Fibroblast of lung (primary cell): ENCODE measurements around the gene ZNRD2. TPM values are rescaled to one million over a fixed set of nuclear protein-coding genes. Genes with fewer than 3 reads are reported as not detected.

Experiments used
- DNase-seq, 2 donors: peaks; one replicate each; pipeline versions ENCODE4 v3.0.0 to v3.0.0-alpha.2; 2010; ENCODE audit warnings: low read depth in 2 of 2
- H2AFZ ChIP-seq: 2 replicates; pipeline ENCODE4 v1.5.1; 2012; ENCODE audit warnings: low read length, control low read depth, inconsistent platforms
- H3K27ac ChIP-seq: 2 replicates; pipeline ENCODE4 v1.5.1; 2011; ENCODE audit warnings: low read length, control low read depth; ENCODE audit not compliant: insufficient read depth
- H3K27me3 ChIP-seq: 2 replicates; pipeline ENCODE4 v1.5.1; 2011; ENCODE audit warnings: mild to moderate bottlenecking, low read length; ENCODE audit not compliant: control insufficient read depth, insufficient read depth
- H3K36me3 ChIP-seq: 2 replicates; pipeline ENCODE4 v1.5.1; 2011; ENCODE audit warnings: low read length; ENCODE audit not compliant: control insufficient read depth, insufficient read depth
- H3K4me1 ChIP-seq: 2 replicates; pipeline ENCODE4 v1.5.1; 2011; ENCODE audit warnings: low read length; ENCODE audit not compliant: control insufficient read depth, insufficient read depth; ENCODE audit errors: extremely low read depth
- H3K4me2 ChIP-seq: 2 replicates; pipeline ENCODE4 v1.5.1; 2011; ENCODE audit warnings: low read length, control low read depth; ENCODE audit not compliant: insufficient read depth; ENCODE audit errors: extremely low read depth
- H3K4me3 ChIP-seq, 4 experiments: fragments of 200-600 bp in 1 of 4; sonication (generic) in 1 of 4; replicated peaks in 1 of 4; 2 replicates each; pipeline ENCODE4 v1.5.1; 2011 to 2016; ENCODE audit warnings: low read length in 4 of 4, low read depth in 3 of 4, mild to moderate bottlenecking in 3 of 4, control low read depth in 2 of 4, inconsistent platforms in 1 of 4, mixed read lengths in 1 of 4; ENCODE audit not compliant: insufficient read depth in 1 of 4; ENCODE audit errors: control extremely low read depth in 1 of 4
- H3K79me2 ChIP-seq: 2 replicates; pipeline ENCODE4 v1.5.1; 2012; ENCODE audit warnings: mild to moderate bottlenecking, low read length, inconsistent platforms; ENCODE audit not compliant: control insufficient read depth, insufficient read depth
- H3K9ac ChIP-seq: 2 replicates; pipeline ENCODE4 v1.5.1; 2011; ENCODE audit warnings: mild to moderate bottlenecking, low read length, control low read depth; ENCODE audit not compliant: insufficient read depth
- H3K9me3 ChIP-seq: 2 replicates; pipeline ENCODE4 v1.5.1; 2012; ENCODE audit warnings: low read depth, low read length; ENCODE audit not compliant: control insufficient read depth, insufficient read depth
- H4K20me1 ChIP-seq: 2 replicates; pipeline ENCODE4 v1.5.1; 2011; ENCODE audit warnings: low read length; ENCODE audit not compliant: control insufficient read depth, insufficient read depth; ENCODE audit errors: extremely low read depth
- CTCF ChIP-seq, 2 donors: IDR thresholded peaks in 1 of 2; conservative IDR thresholded peaks in 1 of 2; 1 replicate in 1 of 2; 2 replicates in 1 of 2; pipeline ENCODE4 v1.5.1; 2011 to 2012; ENCODE audit warnings: low read length in 2 of 2, control low read depth in 1 of 2, inconsistent platforms in 1 of 2, low read depth in 1 of 2, mild to moderate bottlenecking in 1 of 2
- EZH2 ChIP-seq: IDR thresholded peaks from 2 replicates; pipeline ENCODE4 v1.5.1; 2012; ENCODE audit warnings: low read length, control low read depth, mild to moderate bottlenecking; ENCODE audit errors: missing control alignments
- polyA plus RNA-seq, 2 donors: library from polyadenylated mRNA; depleted of rRNA in 1 of 2; stranded (reverse) in 1 of 2; unstranded in 1 of 2; fragments of >200 nt; gene quantifications; 2 replicates each; pipeline ENCODE4 v1.2.1, GENCODE V29; 2011 to 2012; ENCODE audit warnings: missing spikeins in 1 of 2
- total RNA-seq: library from RNA; depleted of rRNA; stranded (reverse); fragments of >200 nt; gene quantifications from 2 replicates; pipeline ENCODE4 v1.2.1, GENCODE V29; 2014

ZNRD2 gene
- total and polyA plus RNA-seq, 2 donors (not counting 1 experiment from before 2014, with no cell fraction given) = 20.8 to 25.8 TPM

- H3K27me3 ChIP-seq = no peaks in the 10 kb centered on the region
- TF ChIP-seq CTCF (conservative IDR thresholded peaks at IDR 0.05 in 1 of 2, IDR thresholded peaks at IDR 0.05 in 1 of 2; ENCODE audit: low read depth in 1 of 2, low read length in 2 of 2) (no peak), EZH2 (no peak)
- no peak overlapping the region for H3K9ac ChIP-seq
- no peak overlapping the region for H2AFZ ChIP-seq
- no peaks in the 10 kb centered on the region for H3K36me3 ChIP-seq
- H3K4me2 ChIP-seq = no peak overlapping the region
- H3K4me3 ChIP-seq = no peak overlapping the region
- H3K4me1 ChIP-seq = peaks cover 43% of the 10 kb centered on the region
- DNase-seq = no peak
- peaks cover 14% of the 10 kb centered on the region for H3K79me2 ChIP-seq
- peak overlapping the region; percentile 56 for H3K27ac ChIP-seq
- no peaks in the 10 kb centered on the region for H3K9me3 ChIP-seq
- H4K20me1 ChIP-seq = no peaks in the 10 kb centered on the region
These were observed 10.7 kb upstream of the ZNRD2 start for GRCh38 chr11:65559535-65559934.

- Histone ChIP-seq H2AFZ (no peak overlapping the region), H3K4me1 (peaks cover 38% of the 10 kb centered on the region), H3K4me2 (peak overlapping the region; percentile 8), H3K79me2 (peaks cover 13% of the 10 kb centered on the region), H4K20me1 (no peaks in the 10 kb centered on the region), H3K9ac (no peak overlapping the region), H3K27me3 (no peaks in the 10 kb centered on the region), H3K27ac (peak overlapping the region; percentile 56), H3K36me3 (no peaks in the 10 kb centered on the region), H3K4me3 (no peak overlapping the region), H3K9me3 (no peaks in the 10 kb centered on the region)
- TF ChIP-seq EZH2 = no peak
- no peak for TF ChIP-seq CTCF (conservative IDR thresholded peaks at IDR 0.05 in 1 of 2, IDR thresholded peaks at IDR 0.05 in 1 of 2; ENCODE audit: low read depth in 1 of 2, low read length in 2 of 2)
- DNase-seq = peak; percentile 38 to 62
These were observed 10.2 kb upstream of the ZNRD2 start for GRCh38 chr11:65559951-65560537.

GRCh38 chr11:65560555-65561418 is 9.5 kb upstream of the ZNRD2 start:
- Histone ChIP-seq H4K20me1 (no peaks in the 10 kb centered on the region), H3K9ac (no peak overlapping the region), H3K79me2 (peaks cover 13% of the 10 kb centered on the region), H2AFZ (peak overlapping the region; percentile 57), H3K4me1 (peaks cover 33% of the 10 kb centered on the region), H3K27ac (peak overlapping the region; percentile 33), H3K9me3 (no peaks in the 10 kb centered on the region), H3K4me2 (peak overlapping the region; percentile 60), H3K27me3 (no peaks in the 10 kb centered on the region), H3K36me3 (no peaks in the 10 kb centered on the region), H3K4me3 (no peak overlapping the region)
- peak; percentile 44 to 87 for DNase-seq
- no peak for TF ChIP-seq EZH2
